Mesenchymal stem cell (in vitro differentiated cells and primary cell): ENCODE results near the gene SMIM13.

Experiments
- DNase-seq: peaks from one replicate; pipeline ENCODE4 v3.0.0-alpha.2; 2013
- H2AFZ ChIP-seq: one replicate; pipeline ENCODE4 v1.6.1; 2013; ENCODE audit warnings: low read depth, mild to moderate bottlenecking, control low read depth, inconsistent platforms, low read length, moderate library complexity
- H2AK5ac ChIP-seq: 2 replicates; pipeline ENCODE4 v1.6.1; 2013; ENCODE audit warnings: low read length, moderate library complexity, mild to moderate bottlenecking, inconsistent platforms; ENCODE audit not compliant: severe bottlenecking
- H2BK120ac ChIP-seq: one replicate; pipeline ENCODE4 v1.6.1; 2013; ENCODE audit warnings: low read depth, mild to moderate bottlenecking, inconsistent platforms, low read length, moderate library complexity
- H2BK12ac ChIP-seq, 2 experiments: one replicate each; pipeline ENCODE4 v1.6.1; 2013; ENCODE audit warnings: inconsistent platforms in 2 of 2, low read length in 2 of 2, mild to moderate bottlenecking in 2 of 2, moderate library complexity in 2 of 2, control low read depth in 1 of 2
- H2BK15ac ChIP-seq: one replicate; pipeline ENCODE4 v1.6.1; 2013; ENCODE audit warnings: mild to moderate bottlenecking, low read depth, inconsistent platforms; ENCODE audit not compliant: poor library complexity, severe bottlenecking
- H2BK5ac ChIP-seq: 2 replicates; pipeline ENCODE4 v1.6.1; 2013; ENCODE audit warnings: low read depth, mild to moderate bottlenecking, low read length, control low read depth, inconsistent platforms; ENCODE audit not compliant: poor library complexity, severe bottlenecking
- H3K14ac ChIP-seq, 2 experiments: one replicate each; pipeline ENCODE4 v1.6.1; 2013; ENCODE audit warnings: inconsistent platforms in 2 of 2, low read length in 2 of 2, control low read depth in 1 of 2, mild to moderate bottlenecking in 1 of 2, moderate library complexity in 1 of 2
- H3K18ac ChIP-seq, 2 experiments: one replicate each; pipeline ENCODE4 v1.6.1; 2013; ENCODE audit warnings: inconsistent platforms in 2 of 2, low read length in 2 of 2, control low read depth in 1 of 2, low read depth in 1 of 2, mild to moderate bottlenecking in 1 of 2
- H3K23ac ChIP-seq, 2 experiments: one replicate each; pipeline ENCODE4 v1.6.1; 2013; ENCODE audit warnings: inconsistent platforms in 2 of 2, low read length in 2 of 2, mild to moderate bottlenecking in 2 of 2, moderate library complexity in 2 of 2, control low read depth in 1 of 2
- H3K27ac ChIP-seq: 2 replicates; pipeline ENCODE4 v1.5.1; 2013; ENCODE audit warnings: mild to moderate bottlenecking, moderate library complexity, low read length, control low read depth, inconsistent platforms; ENCODE audit not compliant: poor library complexity, severe bottlenecking
- H3K27me3 ChIP-seq, 2 experiments: 2 replicates each; pipeline versions ENCODE4 v1.6.1 to v1.7.0; 2013; ENCODE audit warnings: low read length in 2 of 2, mild to moderate bottlenecking in 2 of 2, moderate library complexity in 2 of 2, control low read depth in 1 of 2, inconsistent platforms in 1 of 2; ENCODE audit not compliant: control insufficient read depth in 1 of 2, insufficient read depth in 1 of 2
- H3K36me3 ChIP-seq, 2 experiments: 2 replicates each; pipeline versions ENCODE4 v1.6.1 to v1.7.0; 2013; ENCODE audit warnings: low read length in 2 of 2, control low read depth in 1 of 2, inconsistent platforms in 1 of 2, low read depth in 1 of 2, mild to moderate bottlenecking in 1 of 2; ENCODE audit not compliant: insufficient read depth in 2 of 2, control insufficient read depth in 1 of 2
- H3K4ac ChIP-seq, 2 experiments: one replicate each; pipeline ENCODE4 v1.6.1; 2013; ENCODE audit warnings: inconsistent platforms in 2 of 2, low read length in 2 of 2, mild to moderate bottlenecking in 2 of 2, moderate library complexity in 2 of 2, control low read depth in 1 of 2, low read depth in 1 of 2
- H3K4me1 ChIP-seq: 2 replicates; pipeline ENCODE4 v1.6.1; 2013; ENCODE audit warnings: low read depth, low read length, control low read depth; ENCODE audit not compliant: control insufficient read depth, insufficient read depth
- H3K4me2 ChIP-seq: 2 replicates; pipeline ENCODE4 v1.6.1; 2013; ENCODE audit warnings: low read length, mild to moderate bottlenecking, inconsistent platforms; ENCODE audit not compliant: poor library complexity, severe bottlenecking
- H3K4me3 ChIP-seq, 2 experiments: 2 replicates each; pipeline versions ENCODE4 v1.5.1 to v1.7.0; 2013; ENCODE audit warnings: low read length in 2 of 2, mild to moderate bottlenecking in 2 of 2, control low read depth in 1 of 2, low read depth in 1 of 2; ENCODE audit not compliant: insufficient read depth in 1 of 2
- H3K79me1 ChIP-seq: replicated peaks from 2 replicates; pipeline ENCODE4 v1.6.1; 2013; ENCODE audit warnings: mild to moderate bottlenecking, control low read depth, low read length, inconsistent platforms; ENCODE audit not compliant: poor library complexity, severe bottlenecking
- H3K9ac ChIP-seq: 2 replicates; pipeline ENCODE4 v1.7.0; 2013; ENCODE audit warnings: mild to moderate bottlenecking, low read length, moderate library complexity
- H3K9me3 ChIP-seq: 2 replicates; pipeline ENCODE4 v1.7.0; 2013; ENCODE audit warnings: mild to moderate bottlenecking, low read length; ENCODE audit not compliant: control insufficient read depth
- H4K8ac ChIP-seq: one replicate; pipeline ENCODE4 v1.6.1; 2013; ENCODE audit warnings: inconsistent platforms, mild to moderate bottlenecking, low read length, moderate library complexity
- H4K91ac ChIP-seq: one replicate; pipeline ENCODE4 v1.6.1; 2013; ENCODE audit warnings: mild to moderate bottlenecking, low read length, inconsistent platforms
- WGBS: methylation state at CpG from one replicate; pipeline ENCODE4 v1.1.7; 2013; ENCODE audit warnings: mixed read lengths; 5-methylcytosine and 5-hydroxymethylcytosine counted together

SMIM13 gene

GRCh38 chr6:11097476-11097875 lies 3.8 kb downstream of the SMIM13 start:
- H3K4ac ChIP-seq, result no peak overlapping the region

GRCh38 chr6:11098004-11098403 lies 4.4 kb downstream of the SMIM13 start:
- H3K18ac ChIP-seq, result no peak overlapping the region
- H3K14ac ChIP-seq, result no peak overlapping the region
- H3K36me3 ChIP-seq, result peaks cover 0 to 3% of the 10 kb centered on the region in 2 experiments
- no peak overlapping the region for H3K27ac ChIP-seq
- H3K27me3 ChIP-seq, result no peaks in the 10 kb centered on the region
- no peak overlapping the region for H2BK120ac ChIP-seq
- H2BK12ac ChIP-seq, result no peak overlapping the region
- DNase-seq, result no peak
- H2BK5ac ChIP-seq, result no peak overlapping the region
- no peak overlapping the region for H2AFZ ChIP-seq
- no peak overlapping the region for H4K8ac ChIP-seq
- peaks cover 3% of the 10 kb centered on the region for H3K9me3 ChIP-seq
- no CpG with 5 or more reads among the region's 1 CpG for WGBS
- no peak overlapping the region for H3K23ac ChIP-seq
- peaks cover 3% of the 10 kb centered on the region for H3K4me1 ChIP-seq
- H3K9ac ChIP-seq, result no peak overlapping the region
- H4K91ac ChIP-seq, result no peak overlapping the region
- peaks cover 12% of the 10 kb centered on the region for H3K79me1 ChIP-seq
- no peak overlapping the region for H3K4ac ChIP-seq
- no peak overlapping the region for H3K4me2 ChIP-seq
- no peak overlapping the region for H2AK5ac ChIP-seq
- no peak overlapping the region for H2BK15ac ChIP-seq
- H3K4me3 ChIP-seq, result no peak overlapping the region

More at GRCh38 chr6:11097476-11097875, 3.8 kb downstream of the SMIM13 start:
- WGBS, result 88% methylated on average over 6 of the region's 8 CpGs
- H3K4me1 ChIP-seq, result peaks cover 3% of the 10 kb centered on the region
- H3K4me3 ChIP-seq, result no peak overlapping the region
- H4K8ac ChIP-seq, result no peak overlapping the region
- peaks cover 7% of the 10 kb centered on the region for H3K79me1 ChIP-seq
- DNase-seq, result no peak
- H2AK5ac ChIP-seq, result no peak overlapping the region
- H2BK120ac ChIP-seq, result no peak overlapping the region
- no peak overlapping the region for H2BK15ac ChIP-seq
- peaks cover 0 to 3% of the 10 kb centered on the region in 2 experiments for H3K36me3 ChIP-seq
- H2BK5ac ChIP-seq, result no peak overlapping the region
- no peak overlapping the region for H3K18ac ChIP-seq
- H3K27ac ChIP-seq, result no peak overlapping the region
- no peak overlapping the region for H2BK12ac ChIP-seq
- no peak overlapping the region for H3K14ac ChIP-seq
- no peak overlapping the region for H3K4me2 ChIP-seq
- H3K27me3 ChIP-seq, result no peaks in the 10 kb centered on the region
- no peak overlapping the region for H3K9ac ChIP-seq
- H3K23ac ChIP-seq, result no peak overlapping the region
- H3K9me3 ChIP-seq, result peaks cover 3% of the 10 kb centered on the region
- no peak overlapping the region for H2AFZ ChIP-seq
- no peak overlapping the region for H4K91ac ChIP-seq

DNA sequence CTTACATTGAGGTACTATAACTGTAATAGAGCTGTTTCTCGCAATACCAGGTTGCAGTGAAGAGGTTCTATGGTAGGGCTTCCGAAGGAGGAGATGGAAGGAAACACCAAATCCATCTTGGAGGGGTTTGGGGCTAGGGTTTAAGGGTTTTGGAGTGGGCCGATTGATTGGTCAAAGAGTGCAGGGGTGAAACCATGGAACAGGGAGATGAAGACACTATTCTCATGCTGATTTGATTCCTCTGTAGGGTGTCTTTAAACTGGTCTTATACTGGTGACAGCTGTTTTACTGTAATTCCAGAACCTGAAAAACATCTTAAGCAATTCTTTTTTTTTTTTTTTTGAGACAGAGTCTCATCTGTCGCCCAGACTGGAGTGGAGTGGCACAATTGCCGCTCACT lies 7.8 kb downstream of the SMIM13 start:
- Histone ChIP-seq H3K36me3 (peaks cover 0 to 3% of the 10 kb centered on the region in 2 experiments), H2BK120ac (no peak overlapping the region), H3K4me3 (no peak overlapping the region), H2BK12ac (no peak overlapping the region), H3K27me3 (no peaks in the 10 kb centered on the region), H2AFZ (no peak overlapping the region), H3K23ac (no peak overlapping the region), H3K4me2 (no peak overlapping the region), H3K14ac (no peak overlapping the region), H2BK5ac (no peak overlapping the region), H4K91ac (no peak overlapping the region), H3K4ac (no peak overlapping the region), H3K27ac (no peak overlapping the region), H4K8ac (no peak overlapping the region), H3K4me1 (no peaks in the 10 kb centered on the region), H3K18ac (no peak overlapping the region), H3K79me1 (peaks cover 25% of the 10 kb centered on the region), H3K9ac (no peak overlapping the region), H3K9me3 (peaks cover 3% of the 10 kb centered on the region), H2AK5ac (no peak overlapping the region), H2BK15ac (no peak overlapping the region)
- DNase-seq, result no peak
- 99% methylated on average over 5 of the region's 5 CpGs for WGBS

- Histone ChIP-seq H3K14ac (no peak overlapping the region), H2BK120ac (no peak overlapping the region), H2BK12ac (no peak overlapping the region), H3K36me3 (peaks cover 0 to 3% of the 10 kb centered on the region in 2 experiments), H3K4me3 (no peak overlapping the region), H2BK5ac (no peak overlapping the region), H3K27ac (no peak overlapping the region), H3K18ac (no peak overlapping the region), H3K9me3 (peaks cover 3% of the 10 kb centered on the region), H4K91ac (no peak overlapping the region), H2AFZ (no peak overlapping the region), H3K79me1 (peaks cover 38% of the 10 kb centered on the region), H4K8ac (no peak overlapping the region), H2AK5ac (no peak overlapping the region), H3K23ac (no peak overlapping the region), H3K4ac (no peak overlapping the region), H3K27me3 (no peaks in the 10 kb centered on the region), H2BK15ac (peak overlapping the region; percentile 0), H3K4me1 (no peaks in the 10 kb centered on the region), H3K4me2 (no peak overlapping the region), H3K9ac (no peak overlapping the region)
- 94% methylated on average over 4 of the region's 5 CpGs for WGBS
- no peak for DNase-seq
Observed at GRCh38 chr6:11103065-11103464, 9.4 kb downstream of the SMIM13 start.
